GM12878 (cell line): ENCODE results near the gene INHBC. TPM values are rescaled to one million over a fixed set of nuclear protein-coding genes. Genes with fewer than 3 reads are reported as not detected.

Source experiments
- BACH1 ChIP-seq: fragments of 450-650 bp; IDR thresholded peaks from 2 replicates; pipeline ENCODE4 v1.6.1; 2017; ENCODE audit warnings: mild to moderate bottlenecking, borderline replicate concordance
- BMI1 ChIP-seq: fragments of 450-650 bp; IDR thresholded peaks from 2 replicates; pipeline ENCODE4 v1.6.1; 2016; ENCODE audit warnings: mild to moderate bottlenecking, moderate library complexity, borderline replicate concordance
- BRCA1 ChIP-seq: IDR thresholded peaks from 2 replicates; pipeline ENCODE4 v1.6.1; 2011; ENCODE audit warnings: low read depth, low read length, improper control_type of control experiment
- CBX5 ChIP-seq: sonication (generic); IDR thresholded peaks from 2 replicates; pipeline ENCODE4 v1.6.1; 2016; ENCODE audit warnings: low read depth, moderate library complexity, mild to moderate bottlenecking, inconsistent platforms
- CHD1 ChIP-seq: IDR thresholded peaks from 2 replicates; pipeline ENCODE4 v1.6.1; 2012; ENCODE audit warnings: low read depth, low read length, improper control_type of control experiment
- DPF2 ChIP-seq: fragments of 450-650 bp; IDR thresholded peaks from 2 replicates; pipeline ENCODE4 v1.6.1; 2017; ENCODE audit warnings: mild to moderate bottlenecking
- EGR1 ChIP-seq, 2 experiments: IDR thresholded peaks; 1 replicate in 1 of 2; 2 replicates in 1 of 2; pipeline ENCODE4 v1.6.1; 2011 to 2012; ENCODE audit warnings: low read depth in 2 of 2, low read length in 2 of 2, borderline replicate concordance in 1 of 2, mild to moderate bottlenecking in 1 of 2, moderate library complexity in 1 of 2
- ESRRA ChIP-seq: IDR thresholded peaks from 2 replicates; pipeline ENCODE4 v1.6.1; 2012; ENCODE audit warnings: mild to moderate bottlenecking, low read length, improper control_type of control experiment
- EZH2 ChIP-seq: IDR thresholded peaks from 2 replicates; pipeline ENCODE4 v1.6.1; 2012; ENCODE audit warnings: low read depth, mild to moderate bottlenecking, control low read depth, inconsistent platforms, low read length, borderline replicate concordance; ENCODE audit not compliant: control insufficient read depth
- HDAC6 ChIP-seq: fragments of 200-600 bp; sonication (generic); IDR thresholded peaks from one replicate; pipeline ENCODE4 v1.8.0; 2017; ENCODE audit warnings: antibody characterized with exemption; ENCODE audit not compliant: unreplicated experiment
- JUNB ChIP-seq: IDR thresholded peaks from 2 replicates; pipeline ENCODE4 v1.6.1; 2016; ENCODE audit warnings: antibody characterized with exemption, mild to moderate bottlenecking
- MEF2A ChIP-seq: IDR thresholded peaks from 2 replicates; pipeline ENCODE4 v1.6.1; 2011; ENCODE audit warnings: low read depth, mild to moderate bottlenecking, low read length, moderate library complexity; ENCODE audit not compliant: insufficient read depth
- MEF2B ChIP-seq: fragments of 450-650 bp; IDR thresholded peaks from 2 replicates; pipeline ENCODE4 v1.6.1; 2018; ENCODE audit warnings: mild to moderate bottlenecking, moderate library complexity; ENCODE audit not compliant: partially characterized antibody, poor library complexity, severe bottlenecking
- MTA2 ChIP-seq: fragments of 450-650 bp; IDR thresholded peaks from 2 replicates; pipeline ENCODE4 v1.6.1; 2016; ENCODE audit warnings: low read depth, mild to moderate bottlenecking, moderate library complexity
- MXI1 ChIP-seq: fragments of 150-350 bp; IDR thresholded peaks from 2 replicates; pipeline ENCODE4 v1.6.1; 2011; ENCODE audit warnings: low read depth, mild to moderate bottlenecking, inconsistent platforms, low read length, improper control_type of control experiment
- POLR2A ChIP-seq: IDR thresholded peaks from 2 replicates; pipeline ENCODE4 v1.6.1; 2011; ENCODE audit warnings: low read depth, mild to moderate bottlenecking, low read length
- STAT3 ChIP-seq: IDR thresholded peaks from 2 replicates; pipeline ENCODE4 v1.6.1; 2011; ENCODE audit warnings: low read depth, low read length, improper control_type of control experiment
- TAF1 ChIP-seq: IDR thresholded peaks from 2 replicates; pipeline ENCODE4 v1.6.1; 2011; ENCODE audit warnings: mild to moderate bottlenecking, low read depth, low read length, borderline replicate concordance
- USF1 ChIP-seq: IDR thresholded peaks from 2 replicates; pipeline ENCODE4 v1.6.1; 2011; ENCODE audit warnings: borderline replicate concordance, low read depth, mild to moderate bottlenecking, moderate library complexity, mixed read lengths, low read length; ENCODE audit not compliant: insufficient read depth; ENCODE audit errors: extremely low read length
- YY1 ChIP-seq: IDR thresholded peaks from 2 replicates; pipeline ENCODE4 v1.6.1; 2011; ENCODE audit warnings: low read depth, mild to moderate bottlenecking, low read length
- ZNF207 ChIP-seq: fragments of 450-650 bp; IDR thresholded peaks from 2 replicates; pipeline ENCODE4 v1.6.1; 2014; ENCODE audit warnings: antibody characterized with exemption, mild to moderate bottlenecking, borderline replicate concordance
- ZNF217 ChIP-seq: fragments of 450-650 bp; IDR thresholded peaks from 2 replicates; pipeline ENCODE4 v1.6.1; 2017; ENCODE audit warnings: antibody characterized with exemption, mild to moderate bottlenecking
- ZNF687 ChIP-seq: fragments of 450-650 bp; IDR thresholded peaks from 2 replicates; pipeline ENCODE4 v1.6.1; 2017; ENCODE audit warnings: mild to moderate bottlenecking, moderate library complexity
- polyA plus RNA-seq, 11 experiments: library from polyadenylated mRNA; depleted of rRNA in 4 of 11; unstranded in 6 of 11; stranded (reverse) in 5 of 11; fragments of >200 nt; fragmentation: Nextera tagmentation in 4 of 11; fragmentation: Illumina TruSeq in 1 of 11; extraction: Ambion mirVana in 4 of 11; extraction: Trizol in 1 of 11; gene quantifications; 1 replicate in 1 of 11; 2 replicates in 10 of 11; pipeline versions ENCODE4 v1.2.1 to v1.2.3, GENCODE V29; 2011 to 2016; ENCODE audit warnings: inconsistent platforms in 2 of 11, missing spikeins in 2 of 11, low read depth in 1 of 11
- total RNA-seq, 4 experiments: library from RNA; depleted of rRNA in 3 of 4; stranded (reverse); fragments of >200 nt in 3 of 4; fragmentation: Illumina TruSeq in 1 of 4; extraction: Trizol in 1 of 4; gene quantifications; 2 replicates each; pipeline versions ENCODE4 v1.2.1 to v1.2.3, GENCODE V29; 2013 to 2021
- TF ChIP-seq, protein P1 (sequence below): IDR thresholded peaks from 2 replicates; pipeline ENCODE4 v1.6.1; 2011; ENCODE audit warnings: mild to moderate bottlenecking, low read depth, low read length, moderate library complexity; ENCODE audit not compliant: insufficient replicate concordance

INHBC gene
- total and polyA plus RNA-seq, 10 of the 15 experiments (the other 5 are each of a cell fraction or from before 2014, with no cell fraction given): 0.04 to 0.22 (median 0.13) TPM; not detected in 5

- TF ChIP-seq MXI1 (0 out of 2 replicates have a peak, but pooled peaks have one; percentile 29), STAT3 (no peak), USF1 (no peak), EZH2 (no peak), EGR1 (IDR thresholded peaks at IDR 0.05; ENCODE audit: borderline replicate concordance in 1 of 2, low read depth in 2 of 2, low read length in 2 of 2) (peak in 1 of 2 experiments; percentile 92; a peak in 2 of 3 replicates), HDAC6 (no peak), ZNF207 (no peak), MTA2 (no peak), POLR2A (peak; percentile 73), MEF2B (no peak), JUNB (no peak), CHD1 (no peak), YY1 (0 out of 2 replicates have a peak, but pooled peaks have one; percentile 10), BRCA1 (no peak), ZNF687 (no peak), BMI1 (no peak), MEF2A (no peak), ESRRA (no peak), ZNF217 (0 out of 2 replicates have a peak, but pooled peaks have one; percentile 56), TAF1 (0 out of 2 replicates have a peak, but pooled peaks have one; percentile 24), BACH1 (no peak; the same call in 1 of the 2 replicates), DPF2 (peak; percentile 60; the same call in 1 of the 2 replicates), CBX5 (no peak)
- TF ChIP-seq, protein P1, sequence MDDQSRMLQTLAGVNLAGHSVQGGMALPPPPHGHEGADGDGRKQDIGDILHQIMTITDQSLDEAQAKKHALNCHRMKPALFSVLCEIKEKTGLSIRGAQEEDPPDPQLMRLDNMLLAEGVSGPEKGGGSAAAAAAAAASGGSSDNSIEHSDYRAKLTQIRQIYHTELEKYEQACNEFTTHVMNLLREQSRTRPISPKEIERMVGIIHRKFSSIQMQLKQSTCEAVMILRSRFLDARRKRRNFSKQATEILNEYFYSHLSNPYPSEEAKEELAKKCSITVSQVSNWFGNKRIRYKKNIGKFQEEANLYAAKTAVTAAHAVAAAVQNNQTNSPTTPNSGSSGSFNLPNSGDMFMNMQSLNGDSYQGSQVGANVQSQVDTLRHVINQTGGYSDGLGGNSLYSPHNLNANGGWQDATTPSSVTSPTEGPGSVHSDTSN: no peak
These were observed 41.8 kb downstream of the INHBC start (continued) for GRCh38 chr12:57476162-57476992.
